ENCODE measurements around the gene BUB3.

BUB3 gene

GRCh38 chr10:123140983-123141390, 13.2 kb upstream of the BUB3 start:
- no peak for DNase-seq (ENCODE audit: low read depth in 2 of 2, low spot score in 1 of 2)

DNA sequence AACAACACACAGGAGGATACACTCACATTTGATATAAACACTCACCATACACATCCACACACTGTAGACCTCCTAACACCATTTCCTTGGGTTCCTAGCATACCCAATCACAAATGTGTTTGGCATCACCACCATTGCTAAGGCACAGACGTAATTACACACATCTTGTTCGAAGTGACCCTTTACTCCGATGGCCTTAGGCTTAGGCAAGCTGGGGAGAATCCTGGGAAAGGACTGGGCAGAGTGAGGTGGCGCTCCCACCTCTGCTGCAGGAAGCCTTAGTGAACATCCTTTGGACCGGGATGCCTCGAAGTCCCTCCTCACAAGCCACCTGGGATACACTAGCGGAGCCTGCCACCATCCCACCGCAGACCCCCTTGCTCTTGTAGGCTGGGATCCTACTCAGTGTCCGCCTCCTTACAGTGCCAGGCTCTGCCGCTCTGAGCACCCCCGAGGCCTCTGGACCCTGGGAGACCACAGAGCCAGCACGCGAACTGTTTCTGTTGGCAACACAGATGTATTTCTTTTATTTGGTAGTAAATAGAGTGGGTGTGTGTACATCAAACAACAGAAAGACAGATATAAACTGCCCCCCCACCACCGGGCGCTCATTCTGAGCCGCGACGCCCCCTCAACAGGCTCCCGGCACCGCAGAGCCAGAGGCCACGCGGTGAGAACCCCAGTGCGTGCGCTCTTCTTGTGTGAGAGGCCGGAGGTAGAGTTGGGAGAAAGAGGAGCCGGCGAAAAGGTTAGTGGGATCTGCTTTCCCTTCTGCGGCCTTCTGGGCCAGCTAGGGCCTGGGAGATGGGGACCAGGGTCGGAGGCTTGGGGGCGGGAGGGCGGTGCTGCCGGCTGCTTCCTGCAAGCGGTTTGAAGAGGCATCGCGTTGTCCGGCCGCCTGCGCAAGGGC, 12.2 kb upstream of the BUB3 start:
- no peak for DNase-seq (ENCODE audit: low read depth in 2 of 2, low spot score in 1 of 2)

GRCh38 chr10:123142701-123143161, 11.5 kb upstream of the BUB3 start:
- no peak for DNase-seq (ENCODE audit: low read depth in 2 of 2, low spot score in 1 of 2)

DNA sequence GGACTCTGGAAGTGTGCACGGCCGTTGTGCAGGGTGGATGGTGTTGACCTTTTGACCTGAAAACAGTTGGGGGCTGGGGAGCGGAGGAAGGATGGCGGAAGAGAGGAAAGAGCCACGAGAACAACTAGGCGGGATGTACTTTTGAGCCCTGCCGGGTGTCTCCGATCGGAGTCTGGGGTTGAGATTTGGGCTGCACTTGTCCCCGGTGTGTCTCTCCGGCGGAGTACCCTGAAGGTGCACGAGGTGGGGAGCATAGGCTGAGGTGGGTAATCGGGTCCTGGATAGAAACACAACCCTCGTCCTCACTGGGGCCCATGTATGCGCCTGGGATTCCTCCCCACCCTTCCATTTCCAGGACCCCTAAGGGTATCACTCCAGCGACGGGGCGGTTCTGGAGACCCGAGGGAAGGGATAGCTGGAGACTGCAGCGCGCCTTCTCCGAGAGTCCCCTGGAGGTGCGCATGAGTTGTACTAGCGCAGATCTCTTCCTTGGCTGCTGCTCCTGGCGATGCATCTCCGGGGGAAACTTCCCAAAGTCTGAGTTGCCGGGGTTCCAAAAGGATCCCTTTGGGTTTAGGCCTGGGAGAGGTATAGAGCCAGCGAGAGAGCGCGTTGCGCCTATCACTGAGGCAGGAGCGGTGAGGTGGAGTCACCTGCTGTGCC, 10.9 kb upstream of the BUB3 start:
- no peak for DNase-seq (ENCODE audit: low read depth in 2 of 2, low spot score in 1 of 2)

GRCh38 chr10:123143825-123144168, 10.4 kb upstream of the BUB3 start:
- DNase-seq (ENCODE audit: low read depth in 2 of 2, low spot score in 1 of 2), result no peak

GRCh38 chr10:123144697-123145541, 9.3 kb upstream of the BUB3 start:
- DNase-seq (ENCODE audit: low read depth in 2 of 2, low spot score in 1 of 2), result no peak

DNA sequence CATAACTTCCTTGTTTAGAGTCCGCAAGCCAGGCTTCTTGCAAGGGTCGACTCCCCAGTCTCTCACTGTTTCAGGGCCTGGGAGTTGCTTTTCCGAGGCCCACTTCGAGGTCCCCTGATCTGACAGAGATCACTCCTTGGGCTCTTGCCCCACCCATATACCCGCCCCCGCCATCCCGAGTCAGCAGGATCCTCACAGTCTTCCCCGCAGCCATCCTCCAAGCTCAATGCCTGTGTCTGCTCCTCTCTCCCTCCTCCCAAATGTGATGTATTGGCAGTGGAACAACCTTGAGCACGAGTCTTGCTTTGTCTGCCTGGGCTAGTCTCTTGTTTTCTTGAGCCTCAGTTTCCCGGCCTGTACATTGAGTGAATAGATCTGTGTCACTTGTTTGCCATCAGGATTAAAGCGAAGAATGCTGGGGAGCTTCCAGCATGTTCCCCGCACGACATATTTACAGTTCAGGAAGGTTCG, 8.6 kb upstream of the BUB3 start:
- no peak for DNase-seq (ENCODE audit: low read depth in 2 of 2, low spot score in 1 of 2)

DNA sequence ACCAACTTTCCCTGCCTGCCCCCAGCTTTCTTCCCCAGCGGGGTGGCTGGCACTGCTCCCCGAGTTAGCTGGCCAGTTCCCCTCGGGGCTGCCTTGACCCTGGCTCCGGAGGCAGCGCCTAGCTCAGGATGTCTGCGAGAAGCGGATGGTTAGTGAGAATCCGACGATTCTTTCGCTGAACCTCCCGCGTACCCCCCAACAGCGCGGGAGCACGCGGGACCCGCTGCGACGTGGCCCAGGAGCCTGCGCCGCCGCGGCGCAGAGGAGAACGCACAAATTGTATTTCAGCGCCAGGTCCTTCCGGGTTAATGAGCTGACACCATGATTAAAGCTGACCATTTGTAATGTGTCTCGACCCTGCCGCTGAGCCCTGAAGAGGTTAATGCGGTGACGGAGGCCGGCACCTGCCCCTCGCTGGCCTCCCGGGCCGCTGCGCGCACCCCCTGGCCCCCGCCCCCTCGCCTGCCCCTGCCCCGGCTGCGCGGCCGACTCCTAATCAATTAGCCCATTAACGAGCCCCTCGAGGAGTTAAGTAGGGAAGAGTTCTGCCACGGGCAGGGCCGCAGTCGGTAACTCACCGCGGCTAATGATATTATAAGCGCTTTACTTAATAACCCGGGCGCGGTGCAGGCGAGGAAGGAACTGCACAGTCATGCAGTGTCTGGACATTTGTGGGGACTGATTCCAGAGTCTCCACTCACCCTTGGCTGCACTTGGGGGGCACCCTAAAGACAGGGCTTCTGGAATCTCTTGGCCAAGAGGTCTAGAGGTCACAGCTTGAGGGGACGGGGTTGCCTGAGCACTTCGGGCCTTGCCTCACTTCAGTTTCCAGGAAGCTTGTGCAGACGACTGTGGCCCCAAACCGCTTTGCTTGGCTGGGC, 7.9 kb upstream of the BUB3 start:
- DNase-seq (ENCODE audit: low read depth in 2 of 2, low spot score in 1 of 2), result no peak

- DNase-seq (ENCODE audit: low read depth in 2 of 2, low spot score in 1 of 2), result no peak
Measured at GRCh38 chr10:123146894-123147634, 7.1 kb upstream of the BUB3 start.

DNA sequence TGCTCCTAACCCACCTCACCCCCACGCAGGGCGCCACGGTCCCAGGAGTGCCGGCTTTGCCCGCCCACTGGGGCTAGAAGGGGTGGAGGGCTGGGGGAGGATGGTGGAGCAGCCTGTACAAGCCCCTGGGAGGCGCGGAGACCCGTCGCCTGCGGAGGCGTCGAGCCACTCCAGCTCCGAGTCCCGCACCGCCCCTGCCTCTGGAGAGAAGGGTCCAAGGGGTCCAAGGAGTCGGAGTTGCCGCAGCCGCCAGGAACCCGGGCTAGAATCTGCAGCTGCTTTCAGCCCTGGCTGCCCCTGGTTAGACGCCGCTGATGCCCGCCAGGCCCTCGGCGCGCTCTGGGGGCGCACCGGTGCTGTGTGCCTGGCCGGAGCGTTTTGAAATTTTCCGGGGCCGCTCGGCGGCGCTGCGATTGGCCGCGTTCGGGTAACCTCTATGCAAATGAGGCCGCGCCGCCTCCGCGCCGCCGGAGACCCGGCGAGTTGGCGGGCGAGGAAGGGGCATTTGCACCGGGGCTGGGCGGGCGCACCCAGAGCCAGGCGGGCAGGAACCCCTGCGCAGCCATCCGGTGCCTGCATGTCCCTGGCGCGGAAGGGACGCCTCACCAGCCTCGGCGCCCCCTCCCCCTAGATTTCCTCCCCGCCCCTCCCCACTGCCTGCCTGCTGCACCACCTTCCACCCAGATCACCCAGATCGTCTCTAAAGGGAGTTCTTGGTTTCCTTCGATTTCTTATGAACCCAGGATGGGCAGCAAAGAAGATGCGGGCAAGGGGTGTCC, 6.4 kb upstream of the BUB3 start, which contains the start of gene HMX2:
TSS of gene HMX2 (plus strand) at position 502 of the 779 bp plus-strand sequence. CDS start at position 745, 243 bp downstream.
- DNase-seq (ENCODE audit: low read depth in 2 of 2, low spot score in 1 of 2), result no peak

DNA sequence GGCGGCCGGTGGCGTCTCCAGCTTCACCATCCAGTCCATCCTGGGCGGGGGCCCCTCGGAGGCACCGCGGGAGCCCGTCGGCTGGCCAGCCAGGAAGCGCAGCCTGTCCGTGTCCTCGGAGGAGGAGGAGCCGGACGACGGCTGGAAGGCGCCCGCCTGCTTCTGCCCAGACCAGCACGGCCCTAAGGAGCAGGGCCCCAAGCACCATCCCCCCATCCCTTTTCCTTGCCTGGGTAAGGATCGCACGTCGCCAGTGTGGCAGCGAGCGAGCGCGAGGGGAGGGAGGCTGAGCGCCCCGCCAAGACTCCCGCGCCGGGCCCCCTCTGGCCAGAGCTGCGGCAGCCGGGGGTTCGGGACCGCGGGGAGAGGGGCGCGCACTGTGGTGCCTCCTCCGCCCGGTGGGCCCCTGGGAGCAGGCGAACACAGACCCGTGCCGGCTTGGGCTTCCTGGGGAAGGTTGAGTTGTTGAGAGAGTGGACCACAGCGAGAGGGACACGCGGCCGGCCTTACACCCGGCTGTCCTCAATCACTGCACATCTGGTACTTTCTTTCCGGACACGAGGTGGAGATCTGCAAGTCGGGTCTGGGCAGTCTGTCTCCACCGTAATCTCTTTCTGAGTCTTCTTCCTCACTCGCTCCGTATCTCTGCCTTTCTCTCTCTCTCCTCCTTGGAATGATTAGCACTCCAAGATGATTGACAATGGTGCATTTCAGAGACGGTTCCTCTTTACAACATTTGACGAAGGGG, 5.6 kb upstream of the BUB3 start:
- no peak for DNase-seq (ENCODE audit: low read depth in 2 of 2, low spot score in 1 of 2)

DNA sequence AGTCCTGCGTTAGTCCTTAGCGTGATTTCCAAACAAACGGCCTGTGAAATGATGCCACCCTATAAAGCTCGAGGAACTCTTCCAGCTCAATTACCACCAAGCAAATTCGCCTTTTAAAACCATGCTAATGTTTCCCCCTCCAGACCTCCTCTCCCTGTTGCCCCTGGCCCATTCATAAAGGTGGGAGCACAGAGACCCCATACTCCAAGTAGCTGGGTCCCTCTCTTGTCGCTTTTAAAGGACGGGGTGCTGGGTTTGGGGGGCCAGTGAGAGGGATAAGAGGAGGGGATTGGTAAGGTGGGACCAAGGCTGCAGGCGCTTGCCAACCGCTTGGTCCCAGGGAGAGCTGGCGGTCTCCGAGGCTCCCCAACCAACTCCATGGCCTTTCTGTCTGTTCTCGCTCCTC, 5.0 kb upstream of the BUB3 start:
- DNase-seq (ENCODE audit: low read depth in 2 of 2, low spot score in 1 of 2), result no peak

DNA sequence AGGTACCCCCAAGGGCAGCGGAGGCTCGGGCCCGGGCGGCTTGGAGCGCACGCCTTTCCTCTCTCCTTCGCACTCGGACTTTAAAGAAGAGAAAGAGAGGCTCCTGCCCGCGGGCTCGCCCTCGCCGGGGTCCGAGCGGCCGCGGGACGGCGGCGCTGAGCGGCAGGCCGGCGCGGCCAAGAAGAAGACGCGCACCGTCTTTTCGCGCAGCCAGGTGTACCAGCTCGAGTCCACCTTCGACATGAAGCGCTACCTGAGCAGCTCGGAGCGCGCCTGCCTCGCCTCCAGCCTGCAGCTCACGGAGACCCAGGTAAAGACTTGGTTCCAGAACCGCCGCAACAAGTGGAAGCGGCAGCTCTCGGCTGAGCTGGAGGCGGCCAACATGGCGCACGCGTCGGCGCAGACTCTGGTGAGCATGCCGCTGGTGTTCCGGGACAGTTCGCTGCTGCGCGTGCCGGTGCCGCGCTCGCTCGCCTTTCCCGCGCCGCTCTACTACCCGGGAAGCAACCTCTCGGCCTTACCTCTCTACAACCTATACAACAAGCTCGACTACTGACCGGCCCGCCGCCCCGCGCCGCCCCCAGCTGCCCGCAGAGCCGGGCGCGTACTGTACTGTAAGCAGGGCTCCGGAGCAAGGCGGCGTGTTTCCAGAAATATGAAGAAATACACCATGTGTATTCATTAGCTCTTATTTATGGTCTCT, 4.5 kb upstream of the BUB3 start:
- no peak for DNase-seq (ENCODE audit: low read depth in 2 of 2, low spot score in 1 of 2)

GRCh38 chr10:123150271-123150985, 3.8 kb upstream of the BUB3 start:
- no peak for DNase-seq (ENCODE audit: low read depth in 2 of 2, low spot score in 1 of 2)

GRCh38 chr10:123150986-123151736, 3.0 kb upstream of the BUB3 start:
- DNase-seq (ENCODE audit: low read depth in 2 of 2, low spot score in 1 of 2), result no peak

GRCh38 chr10:123151737-123152135, 2.5 kb upstream of the BUB3 start:
- DNase-seq (ENCODE audit: low read depth in 2 of 2, low spot score in 1 of 2), result no peak

All from stimulated activated CD8-positive, alpha-beta memory T cell treated with anti-CD3 and anti-CD28 coated beads, Interleukin-4, amount 100 ng/mL, for 1 hour (primary cell).